GM12891 (cell line): ENCODE results near the gene EPHB4.

Experiments
- POLR2A ChIP-seq: IDR thresholded peaks from 2 replicates; pipeline ENCODE4 v1.6.1; 2011; ENCODE audit warnings: low read depth, low read length, control low read depth
- SPI1 ChIP-seq: IDR thresholded peaks from 2 replicates; pipeline ENCODE4 v1.6.1; 2011; ENCODE audit warnings: low read depth, low read length, control low read depth
- TAF1 ChIP-seq: IDR thresholded peaks from 2 replicates; pipeline ENCODE4 v1.6.1; 2011; ENCODE audit warnings: low read depth, low read length, control low read depth

- TF ChIP-seq POLR2A, result no peak
- TF ChIP-seq TAF1, result no peak
- TF ChIP-seq SPI1, result no peak
Measured at GRCh38 chr7:100785878-100786277, 41.4 kb downstream of the EPHB4 start.
